Esophagus squamous epithelium (tissue), 5 donors: ENCODE measurements around the gene OPTN. TPM values are rescaled to one million over a fixed set of nuclear protein-coding genes. Genes with fewer than 3 reads are reported as not detected.

Experiments
- DNase-seq: peaks from one replicate; lab custom pipeline; 2025; lab: John Stamatoyannopoulos, UW
- H3K27ac ChIP-seq, 4 donors: fragments of 200-600 bp; sonication (generic); one replicate each; pipeline ENCODE4 v1.5.1; 2016 to 2019; ENCODE audit warnings: mild to moderate bottlenecking in 1 of 4
- H3K27me3 ChIP-seq, 4 donors: fragments of 200-600 bp; sonication (generic); 1 replicate in 3 of 4; 2 replicates in 1 of 4; pipeline versions ENCODE4 v1.5.1 to v1.6.0; 2017 to 2021; ENCODE audit warnings: antibody characterized with exemption in 1 of 4
- H3K36me3 ChIP-seq, 3 donors: fragments of 200-600 bp; sonication (generic); one replicate each; pipeline ENCODE4 v1.5.1; 2016 to 2019
- H3K4me1 ChIP-seq, 3 donors: fragments of 200-600 bp; sonication (generic); one replicate each; pipeline ENCODE4 v1.5.1; 2017 to 2019
- H3K4me3 ChIP-seq, 4 donors: fragments of 200-600 bp; sonication (generic); 1 replicate in 3 of 4; 2 replicates in 1 of 4; pipeline ENCODE4 v1.5.1; 2016 to 2019; ENCODE audit warnings: mild to moderate bottlenecking in 2 of 4, moderate library complexity in 1 of 4
- H3K9me3 ChIP-seq, 3 donors: fragments of 200-600 bp; sonication (generic); one replicate each; pipeline ENCODE4 v1.5.1; 2016 to 2019
- POLR2A ChIP-seq, 4 donors: fragments of 450-650 bp; IDR thresholded peaks; one replicate each; pipeline ENCODE4 v1.6.1; 2017; ENCODE audit warnings: antibody characterized with exemption in 4 of 4, mild to moderate bottlenecking in 4 of 4, moderate library complexity in 3 of 4
- WGBS, 2 donors: methylation state at CpG; one replicate each; pipeline ENCODE4 v1.1.5; 2018; 5-methylcytosine and 5-hydroxymethylcytosine counted together
- intact Hi-C: fragments of 100-400 bp; cut with DNase I; formaldehyde crosslinking; loops from one replicate; pipeline ENCODE4 v1.15.0; 2022
- total RNA-seq, 4 donors: library from RNA; depleted of rRNA; stranded (reverse); fragments of >200 nt; gene quantifications; one replicate each; pipeline ENCODE4 v1.1.0, GENCODE V29; 2016
- TF ChIP-seq, protein P1 (sequence below), 6 experiments: fragments of 450-650 bp in 4 of 6; fragments of 200-600 bp in 2 of 6; sonication (generic) in 2 of 6; IDR thresholded peaks; one replicate each; pipeline ENCODE4 v1.5.1; 2016 to 2019; ENCODE audit warnings: antibody characterized with exemption in 6 of 6, mild to moderate bottlenecking in 4 of 6, moderate library complexity in 4 of 6
- donor health status: DM: yes; HTN: yes; CAD: no.

Gene OPTN
- total RNA-seq, 4 donors from 2014 or later, result 23.3 to 46.9 (median 33.6) TPM

DNA sequence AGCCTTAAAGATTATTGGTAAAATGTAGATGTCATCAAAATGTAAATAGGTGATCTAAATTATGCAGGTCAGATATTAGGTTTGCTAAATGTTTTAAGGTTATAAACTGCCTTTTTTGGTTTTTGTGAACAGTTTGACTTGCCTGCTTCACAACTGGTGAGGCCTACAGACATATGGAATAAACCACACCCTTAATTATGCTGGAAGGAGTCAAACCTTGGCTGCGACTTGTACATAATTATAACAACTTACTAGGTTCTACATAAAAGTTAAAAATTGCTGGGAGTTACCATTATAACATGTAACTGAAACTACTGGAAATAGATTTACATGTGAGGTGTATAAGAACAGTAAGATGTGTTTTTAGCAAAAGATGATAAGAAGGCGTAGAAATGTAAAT is 31.5 kb upstream of the OPTN start:
- peaks cover 0 to 9% (median 0%) of the 10 kb centered on the region in 4 donors for H3K27me3 ChIP-seq
- H3K4me1 ChIP-seq, result no peaks in the 10 kb centered on the region
- no peaks in the 10 kb centered on the region for H3K36me3 ChIP-seq
- no peaks in the 10 kb centered on the region for H3K9me3 ChIP-seq
- intact Hi-C loops, result loop anchor here (10.0 kb wide), 1 partner anchor 354 kb away; no protein-coding TSS in a partner anchor
- DNase-seq, result no peak
- WGBS, 2 donors, result 92% methylated on average over 2 of the region's 2 CpGs
- TF ChIP-seq, protein P1, sequence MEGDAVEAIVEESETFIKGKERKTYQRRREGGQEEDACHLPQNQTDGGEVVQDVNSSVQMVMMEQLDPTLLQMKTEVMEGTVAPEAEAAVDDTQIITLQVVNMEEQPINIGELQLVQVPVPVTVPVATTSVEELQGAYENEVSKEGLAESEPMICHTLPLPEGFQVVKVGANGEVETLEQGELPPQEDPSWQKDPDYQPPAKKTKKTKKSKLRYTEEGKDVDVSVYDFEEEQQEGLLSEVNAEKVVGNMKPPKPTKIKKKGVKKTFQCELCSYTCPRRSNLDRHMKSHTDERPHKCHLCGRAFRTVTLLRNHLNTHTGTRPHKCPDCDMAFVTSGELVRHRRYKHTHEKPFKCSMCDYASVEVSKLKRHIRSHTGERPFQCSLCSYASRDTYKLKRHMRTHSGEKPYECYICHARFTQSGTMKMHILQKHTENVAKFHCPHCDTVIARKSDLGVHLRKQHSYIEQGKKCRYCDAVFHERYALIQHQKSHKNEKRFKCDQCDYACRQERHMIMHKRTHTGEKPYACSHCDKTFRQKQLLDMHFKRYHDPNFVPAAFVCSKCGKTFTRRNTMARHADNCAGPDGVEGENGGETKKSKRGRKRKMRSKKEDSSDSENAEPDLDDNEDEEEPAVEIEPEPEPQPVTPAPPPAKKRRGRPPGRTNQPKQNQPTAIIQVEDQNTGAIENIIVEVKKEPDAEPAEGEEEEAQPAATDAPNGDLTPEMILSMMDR (IDR thresholded peaks at IDR 0.05), result no peak
- TF ChIP-seq POLR2A (IDR thresholded peaks at IDR 0.05), result no peak
- no peak overlapping the region for H3K4me3 ChIP-seq
- H3K27ac ChIP-seq, result no peak overlapping the region

DNA sequence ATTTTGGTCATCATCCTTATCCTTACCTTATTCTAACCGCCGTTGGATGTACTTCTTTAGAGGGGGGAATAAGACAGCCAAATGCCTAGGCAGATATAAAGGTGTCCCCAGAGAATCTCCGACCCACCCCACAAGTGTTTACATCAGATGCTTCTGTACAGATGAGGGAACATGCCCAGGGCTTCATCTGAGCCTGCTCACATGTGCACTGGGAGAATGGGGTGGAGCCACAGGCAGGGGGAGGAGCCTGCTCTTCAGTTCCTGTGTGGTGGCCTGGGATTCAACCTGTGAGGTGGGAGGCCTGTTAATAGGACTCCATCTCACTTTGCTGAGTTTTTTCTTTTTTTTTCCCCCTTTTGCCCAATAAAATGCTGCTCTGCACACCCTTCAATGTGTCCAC is 27.6 kb upstream of the OPTN start:
- Histone ChIP-seq H3K9me3 (no peaks in the 10 kb centered on the region), H3K36me3 (no peaks in the 10 kb centered on the region), H3K27me3 (no peaks in the 10 kb centered on the region), H3K4me1 (peaks cover 0 to 9% (median 0%) of the 10 kb centered on the region in 3 donors), H3K27ac (no peak overlapping the region), H3K4me3 (no peak overlapping the region)
- no peak for DNase-seq
- intact Hi-C loops, result no loop called here
- TF ChIP-seq POLR2A (IDR thresholded peaks at IDR 0.05), result no peak
- TF ChIP-seq, protein P1 (IDR thresholded peaks at IDR 0.05), result no peak
- 92 to 94% methylated on average over 3 of the region's 3 CpGs for WGBS, 2 donors

DNA sequence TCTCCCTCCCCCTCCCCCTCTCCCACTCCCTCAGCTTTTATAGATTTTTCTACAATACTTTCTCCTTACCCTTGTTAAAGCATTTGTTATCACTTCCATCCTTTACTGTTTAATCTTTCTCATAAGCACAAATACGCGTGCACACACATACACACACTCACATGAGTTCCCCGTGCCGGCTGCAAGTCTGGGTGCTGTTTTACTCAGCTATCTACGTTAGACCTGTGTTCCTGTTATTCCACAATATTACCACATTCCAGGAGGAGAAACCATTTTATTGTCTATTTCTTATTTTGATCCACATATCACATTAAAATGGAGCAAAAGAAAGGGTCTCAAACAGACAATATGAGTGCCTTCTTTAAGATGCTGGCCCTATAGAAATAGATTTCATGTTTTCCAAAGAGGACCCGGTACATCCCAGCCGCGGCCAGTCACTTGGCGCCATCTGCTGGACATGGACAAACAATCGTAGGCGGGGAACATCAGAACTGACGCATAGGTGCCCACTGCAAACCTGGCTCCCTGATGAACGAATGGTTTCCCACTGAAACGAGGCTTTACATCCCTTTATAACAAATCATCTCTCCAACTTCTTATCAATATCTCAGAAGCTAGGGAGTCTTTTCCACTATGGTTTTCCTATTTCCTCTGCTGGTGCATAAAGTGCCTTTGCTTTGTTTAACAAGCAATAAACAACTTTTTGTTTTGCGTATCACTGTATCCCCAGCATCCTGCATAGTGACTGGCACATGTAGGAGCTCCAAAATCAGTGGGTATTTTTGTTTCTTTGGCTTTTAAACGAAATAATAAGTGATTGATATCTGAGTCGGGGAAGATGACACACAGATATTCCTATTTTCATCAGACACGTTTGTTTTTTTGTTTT is 25.2 kb upstream of the OPTN start:
- 23 to 28% methylated on average over 18 of the region's 18 CpGs for WGBS, 2 donors
- no peaks in the 10 kb centered on the region for H3K36me3 ChIP-seq
- no peak for TF ChIP-seq POLR2A (IDR thresholded peaks at IDR 0.05)
- TF ChIP-seq, protein P1 (IDR thresholded peaks at IDR 0.05), result peak; percentile 23 to 83 (median 74)
- H3K4me3 ChIP-seq, result no peak overlapping the region
- intact Hi-C loops, result no loop called here
- DNase-seq, result no peak
- no peaks in the 10 kb centered on the region for H3K27me3 ChIP-seq
- no peak overlapping the region for H3K27ac ChIP-seq
- peaks cover 0 to 15% (median 12%) of the 10 kb centered on the region in 3 donors for H3K9me3 ChIP-seq
- H3K4me1 ChIP-seq, result peaks cover 0 to 9% (median 0%) of the 10 kb centered on the region in 3 donors

DNA sequence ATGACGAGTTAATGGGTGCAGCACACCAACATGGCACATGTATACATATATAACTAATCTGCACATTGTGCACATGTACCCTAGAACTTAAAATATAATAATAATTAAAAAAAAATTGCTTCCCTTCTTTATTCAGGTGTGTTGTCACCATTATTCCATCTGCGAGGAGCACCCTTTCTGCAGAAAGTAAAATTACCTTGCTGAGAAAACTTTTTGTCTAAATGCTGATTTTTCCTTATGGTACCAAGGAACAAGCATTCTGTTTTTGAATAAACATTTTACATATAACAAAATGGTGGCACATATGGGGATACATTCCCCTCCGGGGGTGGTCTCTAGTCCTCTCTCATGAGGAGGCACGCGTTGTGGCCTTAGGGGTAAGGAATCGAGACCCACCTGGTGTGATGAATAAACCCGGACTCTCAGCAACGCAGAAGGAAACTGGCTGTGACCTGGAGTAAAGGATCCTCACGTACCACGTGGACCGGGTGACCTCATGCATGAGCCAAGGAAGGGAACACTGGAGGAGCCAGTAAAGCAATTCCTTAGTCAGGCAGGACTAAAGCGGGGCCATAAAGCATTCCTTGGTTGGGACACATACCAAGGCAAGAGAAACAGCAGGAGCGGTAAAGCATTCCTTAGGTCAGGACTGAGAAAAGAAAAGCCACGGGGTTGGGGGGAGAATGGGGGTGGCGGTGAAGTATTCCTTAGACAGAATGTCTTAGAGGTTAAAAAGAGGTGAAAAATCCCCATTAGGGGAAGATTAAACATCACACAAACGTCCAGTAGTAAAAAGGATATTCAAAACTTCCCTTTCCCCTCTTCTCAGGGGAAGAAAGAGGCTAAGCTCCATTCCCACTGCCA is 20.8 kb upstream of the OPTN start:
- no peak overlapping the region for H3K27ac ChIP-seq
- no peak overlapping the region for H3K4me3 ChIP-seq
- peaks cover 0 to 58% (median 31%) of the 10 kb centered on the region in 3 donors for H3K9me3 ChIP-seq
- DNase-seq, result no peak
- no peaks in the 10 kb centered on the region for H3K36me3 ChIP-seq
- H3K4me1 ChIP-seq, result peaks cover 0 to 9% (median 0%) of the 10 kb centered on the region in 3 donors
- no peak for TF ChIP-seq POLR2A (IDR thresholded peaks at IDR 0.05)
- TF ChIP-seq, protein P1 (IDR thresholded peaks at IDR 0.05), result no peak
- H3K27me3 ChIP-seq, result no peaks in the 10 kb centered on the region
- 87% methylated on average over 15 to 16 of the region's 16 CpGs for whole genome bisulfite sequencing, 2 donors
- intact Hi-C loops, result no loop called here
